ENCODE measurements around the gene ZBTB20.

DNA sequence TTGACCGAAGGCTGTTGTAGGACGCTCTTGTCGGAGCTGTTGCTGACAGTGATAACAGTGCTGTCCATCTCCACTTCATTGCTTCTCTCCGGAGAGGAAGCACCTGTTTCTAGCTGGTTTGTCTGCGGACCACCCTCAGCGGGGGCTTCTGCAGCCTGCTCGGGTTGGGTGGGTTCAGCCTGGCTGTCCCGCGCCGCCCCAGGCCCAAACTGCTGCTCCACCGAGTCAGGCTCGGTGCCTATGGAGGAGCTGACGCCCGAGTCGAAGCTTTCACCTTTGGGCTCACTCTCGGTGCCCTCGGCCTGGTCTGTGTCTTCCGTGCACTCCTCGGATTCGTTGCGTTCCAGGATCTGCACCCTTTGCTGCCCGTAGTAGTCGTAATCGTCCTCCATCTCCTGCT, 796.4 kb downstream of the ZBTB20 start:
- TF ChIP-seq, protein P1, sequence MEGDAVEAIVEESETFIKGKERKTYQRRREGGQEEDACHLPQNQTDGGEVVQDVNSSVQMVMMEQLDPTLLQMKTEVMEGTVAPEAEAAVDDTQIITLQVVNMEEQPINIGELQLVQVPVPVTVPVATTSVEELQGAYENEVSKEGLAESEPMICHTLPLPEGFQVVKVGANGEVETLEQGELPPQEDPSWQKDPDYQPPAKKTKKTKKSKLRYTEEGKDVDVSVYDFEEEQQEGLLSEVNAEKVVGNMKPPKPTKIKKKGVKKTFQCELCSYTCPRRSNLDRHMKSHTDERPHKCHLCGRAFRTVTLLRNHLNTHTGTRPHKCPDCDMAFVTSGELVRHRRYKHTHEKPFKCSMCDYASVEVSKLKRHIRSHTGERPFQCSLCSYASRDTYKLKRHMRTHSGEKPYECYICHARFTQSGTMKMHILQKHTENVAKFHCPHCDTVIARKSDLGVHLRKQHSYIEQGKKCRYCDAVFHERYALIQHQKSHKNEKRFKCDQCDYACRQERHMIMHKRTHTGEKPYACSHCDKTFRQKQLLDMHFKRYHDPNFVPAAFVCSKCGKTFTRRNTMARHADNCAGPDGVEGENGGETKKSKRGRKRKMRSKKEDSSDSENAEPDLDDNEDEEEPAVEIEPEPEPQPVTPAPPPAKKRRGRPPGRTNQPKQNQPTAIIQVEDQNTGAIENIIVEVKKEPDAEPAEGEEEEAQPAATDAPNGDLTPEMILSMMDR (IDR thresholded peaks at IDR 0.05), result no peak
- no peak for TF ChIP-seq POLR2A (IDR thresholded peaks at IDR 0.05)
